ENCODE measurements around the gene GFER. TPM values are rescaled to one million over a fixed set of nuclear protein-coding genes. Genes with fewer than 3 reads are reported as not detected.
"Not testable (repeated sequence)": the region's sequence is repeated elsewhere in the genome, so short reads cannot be mapped to it uniquely, and the experiment has no call there.

The GFER gene
- total RNA-seq, 2 donors from 2014 or later, result 31.9 to 41.7 TPM

- Mint-ChIP-seq H3K4me1 (ENCODE audit: low read depth in 2 of 2) (peaks cover 10 to 22% of the 10 kb centered on the region in 2 donors), H3K27me3 (no peaks in the 10 kb centered on the region), H3K4me3 (no peak overlapping the region), H3K9me3 (no peaks in the 10 kb centered on the region), H3K27ac (no peak overlapping the region), H3K36me3 (no peaks in the 10 kb centered on the region)
- DNase-seq (ENCODE audit: low spot score), result no peak
- ATAC-seq, result no peak
Observed at GRCh38 chr16:1946495-1947368, 37.3 kb upstream of the GFER start.

GRCh38 chr16:1947369-1947670 lies 36.7 kb upstream of the GFER start:
- Mint-ChIP-seq H3K36me3 (no peaks in the 10 kb centered on the region), H3K9me3 (no peaks in the 10 kb centered on the region), H3K4me1 (ENCODE audit: low read depth in 2 of 2) (peaks cover 10 to 17% of the 10 kb centered on the region in 2 donors), H3K27ac (no peak overlapping the region), H3K4me3 (no peak overlapping the region), H3K27me3 (no peaks in the 10 kb centered on the region)
- ATAC-seq (no peak), DNase-seq (ENCODE audit: low spot score) (no peak)

- Mint-ChIP-seq H3K4me1 (ENCODE audit: low read depth in 2 of 2) (peaks cover under 1 to 2% of the 10 kb centered on the region in 2 donors), H3K4me3 (no peak overlapping the region), H3K27me3 (no peaks in the 10 kb centered on the region), H3K9me3 (no peaks in the 10 kb centered on the region), H3K36me3 (no peaks in the 10 kb centered on the region), H3K27ac (no peak overlapping the region)
- DNase-seq (ENCODE audit: low spot score) (no peak), ATAC-seq (no peak)
Observed at GRCh38 chr16:1949507-1949906, 34.5 kb upstream of the GFER start.

GRCh38 chr16:1950047-1950446 lies 33.9 kb upstream of the GFER start:
- no peak for DNase-seq (ENCODE audit: low spot score)
- H3K4me1 Mint-ChIP-seq (ENCODE audit: low read depth in 2 of 2), result no peaks in the 10 kb centered on the region
- no peak for ATAC-seq
- H3K4me3 Mint-ChIP-seq, result no peak overlapping the region
- H3K27ac Mint-ChIP-seq, result no peak overlapping the region
- no peaks in the 10 kb centered on the region for H3K9me3 Mint-ChIP-seq
- no peaks in the 10 kb centered on the region for H3K36me3 Mint-ChIP-seq
- H3K27me3 Mint-ChIP-seq, result no peaks in the 10 kb centered on the region

- DNase-seq (ENCODE audit: low spot score), result no peak
- Mint-ChIP-seq H3K27me3 (no peaks in the 10 kb centered on the region), H3K36me3 (no peaks in the 10 kb centered on the region), H3K4me1 (ENCODE audit: low read depth in 2 of 2) (no peaks in the 10 kb centered on the region), H3K27ac (no peak overlapping the region), H3K9me3 (no peaks in the 10 kb centered on the region), H3K4me3 (no peak overlapping the region)
- ATAC-seq, result no peak
Observed at GRCh38 chr16:1950559-1950958, 33.4 kb upstream of the GFER start.

GRCh38 chr16:1953734-1954133 lies 30.3 kb upstream of the GFER start:
- no peak overlapping the region for H3K4me3 Mint-ChIP-seq
- H3K9me3 Mint-ChIP-seq, result no peaks in the 10 kb centered on the region
- DNase-seq (ENCODE audit: low spot score) (no peak), ATAC-seq (no peak)
- no peak overlapping the region for H3K27ac Mint-ChIP-seq
- no peaks in the 10 kb centered on the region for H3K36me3 Mint-ChIP-seq
- H3K27me3 Mint-ChIP-seq, result no peaks in the 10 kb centered on the region
- no peaks in the 10 kb centered on the region for H3K4me1 Mint-ChIP-seq (ENCODE audit: low read depth in 2 of 2)

- peaks cover 14 to 20% of the 10 kb centered on the region in 2 donors for H3K4me1 Mint-ChIP-seq (ENCODE audit: low read depth in 2 of 2)
Observed at GRCh38 chr16:1957434-1958142, 26.4 kb upstream of the GFER start.

GRCh38 chr16:1958143-1958491 lies 25.9 kb upstream of the GFER start:
- H3K9me3 Mint-ChIP-seq; H3K36me3 Mint-ChIP-seq; ATAC-seq; H3K27me3 Mint-ChIP-seq; DNase-seq (ENCODE audit: low spot score); H3K4me3 Mint-ChIP-seq; H3K27ac Mint-ChIP-seq: not testable (repeated sequence)
- H3K4me1 Mint-ChIP-seq (ENCODE audit: low read depth in 2 of 2), result peaks cover 18 to 23% of the 10 kb centered on the region in 2 donors

More at GRCh38 chr16:1957434-1958142, 26.4 kb upstream of the GFER start:
- not testable (repeated sequence) for H3K27me3 Mint-ChIP-seq; H3K27ac Mint-ChIP-seq; H3K36me3 Mint-ChIP-seq; H3K9me3 Mint-ChIP-seq; DNase-seq (ENCODE audit: low spot score); H3K4me3 Mint-ChIP-seq; ATAC-seq

GRCh38 chr16:1958715-1959268 lies 25.2 kb upstream of the GFER start:
- Mint-ChIP-seq H3K4me3 (peak overlapping the region; percentile 100), H3K9me3 (no peaks in the 10 kb centered on the region), H3K4me1 (ENCODE audit: low read depth in 2 of 2) (peaks cover 24 to 27% of the 10 kb centered on the region in 2 donors), H3K27me3 (no peaks in the 10 kb centered on the region), H3K27ac (peak overlapping the region in 1 of 2 donors; percentile 94), H3K36me3 (peaks cover 16% of the 10 kb centered on the region)
- DNase-seq (ENCODE audit: low spot score), result no peak
- ATAC-seq, result peak in 1 of 2 donors; percentile 1

GRCh38 chr16:1959269-1960039 lies 24.5 kb upstream of the GFER start, which contains the start of gene NDUFB10:
Gene NDUFB10 (plus strand): TSS chr16:1959538. CDS start chr16:1959625, 87 bp downstream.
- H3K4me1 Mint-ChIP-seq (ENCODE audit: low read depth in 2 of 2), result peaks cover 28 to 32% of the 10 kb centered on the region in 2 donors
- ATAC-seq (peak; percentile 89 to 96), DNase-seq (ENCODE audit: low spot score) (peak; percentile 95)
- no peaks in the 10 kb centered on the region for H3K9me3 Mint-ChIP-seq
- H3K27ac Mint-ChIP-seq, result peak within 1 kb of the TSS; percentile 89 to 94
- H3K27me3 Mint-ChIP-seq, result no peaks in the 10 kb centered on the region
- H3K4me3 Mint-ChIP-seq, result peak within 1 kb of the TSS; percentile 100
- H3K36me3 Mint-ChIP-seq, result peaks cover 19% of the 10 kb centered on the region

- H3K36me3 Mint-ChIP-seq, result peaks cover 19% of the 10 kb centered on the region
- H3K9me3 Mint-ChIP-seq, result no peaks in the 10 kb centered on the region
- H3K4me1 Mint-ChIP-seq (ENCODE audit: low read depth in 2 of 2), result peaks cover 28 to 41% of the 10 kb centered on the region in 2 donors
Observed at GRCh38 chr16:1960665-1961630, 23.0 kb upstream of the GFER start.

GRCh38 chr16:1961651-1962067 lies 22.3 kb upstream of the GFER start:
- Mint-ChIP-seq H3K36me3 (peaks cover 19% of the 10 kb centered on the region), H3K9me3 (no peaks in the 10 kb centered on the region), H3K27me3 (no peaks in the 10 kb centered on the region), H3K4me1 (ENCODE audit: low read depth in 2 of 2) (peaks cover 28 to 41% of the 10 kb centered on the region in 2 donors), H3K27ac (peak overlapping the region; percentile 94 to 95), H3K4me3 (peak overlapping the region; percentile 100)
- ATAC-seq (no peak), DNase-seq (ENCODE audit: low spot score) (no peak)

More at GRCh38 chr16:1960665-1961630, 23.0 kb upstream of the GFER start:
- ATAC-seq (peak in 1 of 2 donors; percentile 2), DNase-seq (ENCODE audit: low spot score) (no peak)
- Mint-ChIP-seq H3K27ac (peak overlapping the region; percentile 89 to 94), H3K27me3 (no peaks in the 10 kb centered on the region), H3K4me3 (peak overlapping the region; percentile 100)

Measured in natural killer cell treated with Interleukin-12 subunit alpha and Interleukin-12 subunit beta and Interleukin-15 and Interleukin-18, amount 100 ng/mL, for 72 hours (primary cell).